Mesothelial cell of epicardium (in vitro differentiated cells): ENCODE data around the gene DLGAP1. TPM values are rescaled to one million over a fixed set of nuclear protein-coding genes. Genes with fewer than 3 reads are reported as not detected.

ENCODE experiments used
- DNase-seq, 2 experiments: peaks; one replicate each; pipeline ENCODE4 v3.0.0; 2021; ENCODE audit warnings: low spot score in 2 of 2; ENCODE audit not compliant: unreplicated experiment in 2 of 2
- H3K27ac Mint-ChIP-seq: 2 replicates; pipeline ENCODE4 v1.8.0; 2021; ENCODE audit warnings: mixed read lengths
- H3K27me3 Mint-ChIP-seq: 2 replicates; pipeline ENCODE4 v1.8.0; 2021; ENCODE audit warnings: low read depth, mixed read lengths
- H3K36me3 Mint-ChIP-seq: 2 replicates; pipeline ENCODE4 v1.8.0; 2021; ENCODE audit warnings: mixed read lengths
- H3K4me1 Mint-ChIP-seq: 2 replicates; pipeline ENCODE4 v1.8.0; 2021; ENCODE audit warnings: mixed read lengths
- H3K4me3 Mint-ChIP-seq: 2 replicates; pipeline ENCODE4 v1.8.0; 2021; ENCODE audit warnings: mild to moderate bottlenecking, moderate library complexity, mixed read lengths
- H3K9me3 Mint-ChIP-seq: 2 replicates; pipeline ENCODE4 v1.8.0; 2021; ENCODE audit warnings: mixed read lengths
- CTCF ChIP-seq: fragments of 200-600 bp; sonication (generic); IDR thresholded peaks from one replicate; pipeline ENCODE4 v1.5.0; 2021; ENCODE audit warnings: antibody characterized with exemption; ENCODE audit not compliant: unreplicated experiment
- total RNA-seq: library from RNA; stranded (reverse); gene quantifications from 3 replicates; pipeline ENCODE4 v1.2.1, GENCODE V29; 2021

Gene DLGAP1
- total RNA-seq, 1 donor from 2014 or later: 4.6 TPM

- Mint-ChIP-seq H3K27me3 (no peaks in the 10 kb centered on the region), H3K4me3 (peak overlapping the region; percentile 96), H3K27ac (peak overlapping the region; percentile 99), H3K4me1 (peaks cover 49% of the 10 kb centered on the region), H3K9me3 (no peaks in the 10 kb centered on the region), H3K36me3 (peaks cover 15% of the 10 kb centered on the region)
- no peak for DNase-seq
- TF ChIP-seq CTCF: no peak
Observed at GRCh38 chr18:3452750-3453539, 1002.2 kb downstream of the DLGAP1 start.

DNA sequence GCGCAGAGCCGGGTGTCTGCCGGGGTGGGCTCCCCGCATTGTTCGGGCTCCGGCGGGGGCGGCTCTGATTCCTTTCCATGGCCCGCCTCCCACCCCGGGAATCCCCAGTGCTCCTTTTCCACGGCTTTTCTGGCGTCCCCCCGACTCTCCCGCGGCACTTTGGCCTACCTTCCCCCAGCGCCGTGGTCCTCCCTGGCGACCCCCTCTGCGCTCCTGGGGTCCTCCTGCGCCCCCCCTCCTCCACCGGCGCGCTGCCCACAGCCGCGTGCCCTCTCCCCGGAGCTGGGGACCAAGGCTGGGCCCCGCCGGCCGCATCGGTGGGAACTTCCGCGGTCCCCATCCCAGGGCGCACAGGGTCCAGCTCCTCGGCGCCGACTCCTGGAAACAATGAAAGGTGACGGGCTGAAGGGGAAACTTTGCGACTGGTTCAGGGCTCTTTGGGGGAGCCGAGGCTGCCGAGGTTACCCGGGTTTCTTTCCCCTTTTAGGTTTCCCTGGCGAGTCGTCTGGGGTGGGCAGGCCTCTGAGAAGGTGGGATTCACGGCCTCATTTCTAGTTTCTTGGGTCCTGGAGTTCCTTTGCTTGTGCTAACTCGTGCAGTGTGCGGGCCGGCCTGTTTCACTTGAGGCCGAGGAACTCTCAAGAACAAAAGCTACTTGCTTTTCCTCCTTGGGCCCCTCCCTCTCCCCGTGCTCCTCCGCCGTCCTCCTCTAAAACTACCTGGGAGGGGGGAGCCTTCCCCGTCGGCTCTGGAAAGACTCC is 1002.9 kb downstream of the DLGAP1 start:
- Mint-ChIP-seq H3K4me1 (peaks cover 50% of the 10 kb centered on the region), H3K4me3 (peak overlapping the region; percentile 96), H3K27me3 (no peaks in the 10 kb centered on the region), H3K27ac (peak overlapping the region; percentile 99), H3K36me3 (peaks cover 9% of the 10 kb centered on the region), H3K9me3 (no peaks in the 10 kb centered on the region)
- no peak for TF ChIP-seq CTCF
- DNase-seq: peak; percentile 26 to 55

- no peak for TF ChIP-seq CTCF
- peaks cover 2% of the 10 kb centered on the region for H3K36me3 Mint-ChIP-seq
- peak overlapping the region; percentile 96 for H3K4me3 Mint-ChIP-seq
- H3K9me3 Mint-ChIP-seq: no peaks in the 10 kb centered on the region
- DNase-seq: peak; percentile 87 to 94
- no peaks in the 10 kb centered on the region for H3K27me3 Mint-ChIP-seq
- H3K27ac Mint-ChIP-seq: peak overlapping the region; percentile 99
- peaks cover 51% of the 10 kb centered on the region for H3K4me1 Mint-ChIP-seq
Observed at GRCh38 chr18:3451183-3451988, 1003.7 kb downstream of the DLGAP1 start.

DNA sequence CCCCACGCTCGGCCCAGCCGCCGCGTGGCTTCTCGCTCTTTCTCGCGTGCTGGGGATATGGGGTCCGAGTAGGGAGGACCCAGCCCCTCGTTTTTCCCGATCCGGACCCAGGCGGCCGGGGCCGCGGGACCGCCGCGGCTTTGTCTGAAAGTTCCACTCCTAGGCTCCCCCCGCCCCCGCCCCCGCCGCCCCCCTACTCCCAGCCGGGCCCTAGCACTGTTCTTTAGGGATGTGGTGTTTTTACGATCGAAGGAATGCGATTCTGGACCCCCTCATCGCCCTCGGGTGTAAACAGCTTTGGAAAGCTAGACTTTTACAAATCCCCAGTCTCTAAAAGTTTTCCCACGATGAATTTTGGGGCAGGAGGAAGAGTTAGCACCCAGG is 1004.3 kb downstream of the DLGAP1 start:
- Mint-ChIP-seq H3K4me1 (peaks cover 48% of the 10 kb centered on the region), H3K27ac (peak overlapping the region; percentile 99), H3K27me3 (no peaks in the 10 kb centered on the region), H3K9me3 (no peaks in the 10 kb centered on the region), H3K4me3 (peak overlapping the region; percentile 96), H3K36me3 (no peaks in the 10 kb centered on the region)
- TF ChIP-seq CTCF: no peak
- no peak for DNase-seq

DNA sequence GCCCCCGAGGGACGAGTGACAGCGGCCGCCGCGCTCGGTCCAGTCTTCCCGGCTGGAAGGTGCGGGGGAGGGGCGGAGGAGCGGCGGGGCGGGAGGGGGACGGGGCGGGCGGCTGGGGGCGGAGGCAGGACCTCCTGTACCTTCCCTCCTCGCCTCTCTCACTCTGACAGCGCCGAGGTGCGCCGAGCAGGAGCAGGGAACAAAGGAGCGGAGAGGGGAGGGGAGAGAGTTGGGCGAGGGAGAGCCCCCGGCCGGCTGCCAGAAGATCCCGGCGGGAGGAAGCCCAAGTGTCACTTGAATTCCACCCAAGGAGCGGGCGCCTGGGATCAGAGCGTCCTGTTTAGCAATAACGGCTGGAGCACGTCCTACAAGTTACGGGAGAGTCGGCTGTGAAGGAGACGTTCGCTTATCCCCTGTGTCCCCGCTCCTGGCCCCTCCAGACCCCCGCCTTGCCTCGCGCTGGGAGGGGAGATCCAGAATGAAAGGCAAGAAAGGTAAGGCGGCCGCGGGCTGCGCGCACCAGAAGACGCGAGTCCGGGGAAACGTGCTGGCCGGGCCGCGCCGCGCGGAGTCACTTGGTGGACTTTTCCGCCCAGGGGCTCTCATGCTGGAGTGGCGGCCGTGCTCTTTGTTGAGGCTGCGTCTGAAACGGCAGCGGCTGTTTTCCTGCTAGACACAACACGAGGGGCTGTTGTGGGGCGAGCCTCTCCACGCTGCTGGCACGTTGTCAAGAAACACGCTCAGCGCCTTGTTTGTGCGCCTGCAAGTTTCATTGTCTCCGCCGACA is 1004.9 kb downstream of the DLGAP1 start, which contains the start of gene TGIF1:
Gene TGIF1 (plus strand): TSS at position 161 of the 787 bp plus-strand sequence. CDS start 318 bp downstream, at position 479.
- H3K27ac Mint-ChIP-seq: peak within 1 kb of the TSS; percentile 100
- H3K4me1 Mint-ChIP-seq: peaks cover 44% of the 10 kb centered on the region
- H3K9me3 Mint-ChIP-seq: no peaks in the 10 kb centered on the region
- peak within 1 kb of the TSS; percentile 96 for H3K4me3 Mint-ChIP-seq
- H3K27me3 Mint-ChIP-seq: no peaks in the 10 kb centered on the region
- no peak for TF ChIP-seq CTCF
- peak; percentile 61 to 79 for DNase-seq
- no peaks in the 10 kb centered on the region for H3K36me3 Mint-ChIP-seq
